GM12878 (cell line): ENCODE data around the gene FNDC3B. TPM values are rescaled to one million over a fixed set of nuclear protein-coding genes. Genes with fewer than 3 reads are reported as not detected.

Experiments used
- ATAC-seq: fragments of 200-7000 bp; cut with Tn5 transposase; 3 replicates; pipeline ENCODE4 v1.9.1; 2020; ENCODE audit warnings: mild to moderate bottlenecking, moderate library complexity
- BruUV-seq: library from RNA; stranded (reverse); fragments of 400-500 nt; replicated peaks from 2 replicates; lab custom pipeline; 2021; lab: Mats Ljungman, UMichigan
- CTCF ChIA-PET: fragments of 300-600 bp; sonication (Branson Sonifier 250); formaldehyde crosslinking; extraction: SDS; loops from one replicate; lab custom pipeline; 2021; ENCODE audit warnings: inconsistent platforms; lab: Yijun Ruan, JAX
- POLR2A ChIA-PET: fragments of 350-600 bp; formaldehyde crosslinking; extraction: SDS; loops from one replicate; lab custom pipeline; 2021; ENCODE audit warnings: inconsistent platforms; lab: Charles Lee
- RAD21 ChIA-PET: fragments of 300-600 bp; sonication (Branson Sonifier 250); formaldehyde crosslinking; loops from one replicate; lab custom pipeline; 2023; ENCODE audit warnings: antibody characterized with exemption; ENCODE audit not compliant: unreplicated experiment; lab: Charles Lee
- SMC1A ChIA-PET: fragments of 300-600 bp; sonication (Branson Sonifier 250); formaldehyde crosslinking; loops from one replicate; lab custom pipeline; 2023; ENCODE audit not compliant: unreplicated experiment, uncharacterized antibody; lab: Charles Lee
- DNase-seq: peaks from one replicate; pipeline ENCODE4 v3.0.0-alpha.2; 2011; ENCODE audit warnings: low read depth, low spot score
- FAIRE-seq: peaks from 3 replicates; lab custom pipeline; 2011; peaks lifted over from hg19 to GRCh38; lab: Jason Lieb, UNC
- H2AFZ ChIP-seq: 2 replicates; pipeline ENCODE4 v1.6.0; 2011; ENCODE audit warnings: low read depth, low read length, control low read depth; ENCODE audit not compliant: control insufficient read depth
- H3K27ac ChIP-seq: 2 replicates; pipeline ENCODE4 v1.5.1; 2011; ENCODE audit warnings: control low read depth; ENCODE audit not compliant: control insufficient read depth, insufficient read depth
- H3K27me3 ChIP-seq, 2 experiments: replicated peaks in 1 of 2; 2 replicates each; pipeline versions ENCODE4 v1.6.0 to v1.6.1; 2011; ENCODE audit warnings: low read length in 1 of 2; ENCODE audit not compliant: control insufficient read depth in 2 of 2, insufficient read depth in 2 of 2
- H3K36me3 ChIP-seq, 2 experiments: 2 replicates each; pipeline ENCODE4 v1.5.1; 2011; ENCODE audit warnings: low read length in 1 of 2; ENCODE audit not compliant: control insufficient read depth in 2 of 2, insufficient read depth in 2 of 2
- H3K4me1 ChIP-seq: 2 replicates; pipeline ENCODE4 v1.6.1; 2011; ENCODE audit warnings: mild to moderate bottlenecking, low read length, moderate library complexity, mixed read lengths; ENCODE audit not compliant: control insufficient read depth, insufficient read depth
- H3K4me2 ChIP-seq: 2 replicates; pipeline ENCODE4 v1.6.0; 2011; ENCODE audit warnings: control low read depth; ENCODE audit not compliant: control insufficient read depth, insufficient read depth
- H3K4me3 ChIP-seq: fragments of 200-600 bp; sonication (generic); 2 replicates; pipeline ENCODE4 v1.5.1; 2016
- H3K79me2 ChIP-seq: 2 replicates; pipeline ENCODE4 v1.6.0; 2011; ENCODE audit warnings: low read length; ENCODE audit not compliant: control insufficient read depth, insufficient read depth
- H3K9ac ChIP-seq: 2 replicates; pipeline ENCODE4 v1.8.0; 2011; ENCODE audit warnings: low read length, control low read depth, mixed read lengths; ENCODE audit not compliant: control insufficient read depth, insufficient read depth
- H3K9me3 ChIP-seq: replicated peaks from 3 replicates; pipeline ENCODE4 v1.5.1; 2011; ENCODE audit warnings: mild to moderate bottlenecking, low read length; ENCODE audit not compliant: control insufficient read depth, insufficient read depth
- H4K20me1 ChIP-seq: 2 replicates; pipeline ENCODE4 v1.6.0; 2011; ENCODE audit not compliant: control insufficient read depth, insufficient read depth
- KAT2A ChIP-seq: conservative IDR thresholded peaks from 2 replicates; pipeline ENCODE4 v1.6.1; 2011; ENCODE audit warnings: low read depth, low read length; ENCODE audit not compliant: control insufficient read depth
- MYB ChIP-seq: fragments of 150-350 bp; IDR thresholded peaks from 2 replicates; pipeline ENCODE4 v1.6.1; 2014; ENCODE audit warnings: mild to moderate bottlenecking, low read depth, low read length, borderline replicate concordance
- NFIC ChIP-seq: IDR thresholded peaks from 2 replicates; pipeline ENCODE4 v1.6.1; 2012; ENCODE audit warnings: low read depth, mild to moderate bottlenecking, inconsistent platforms, low read length, moderate library complexity
- NFXL1 ChIP-seq: fragments of 450-650 bp; IDR thresholded peaks from 2 replicates; pipeline ENCODE4 v1.6.1; 2017; ENCODE audit warnings: antibody characterized with exemption, mild to moderate bottlenecking, borderline replicate concordance
- RBBP5 ChIP-seq: fragments of 200-600 bp; sonication (generic); conservative IDR thresholded peaks from 2 replicates; pipeline ENCODE4 v1.6.1; 2016
- SMARCA5 ChIP-seq: fragments of 450-650 bp; IDR thresholded peaks from 2 replicates; pipeline ENCODE4 v1.6.1; 2017; ENCODE audit warnings: mild to moderate bottlenecking
- ZNF24 ChIP-seq: fragments of 450-650 bp; IDR thresholded peaks from 2 replicates; pipeline ENCODE4 v1.6.1; 2017; ENCODE audit warnings: antibody characterized with exemption, mild to moderate bottlenecking
- WGBS: methylation state at CpG from one replicate; pipeline ENCODE4 v1.1.6; 2016; ENCODE audit warnings: low lambda C conversion rate; ENCODE audit not compliant: insufficient replicate concordance, insufficient coverage; ENCODE audit errors: missing lambda C conversion rate; 5-methylcytosine and 5-hydroxymethylcytosine counted together
- in situ Hi-C: fragments of 300-500 bp; cut with MboI; formaldehyde crosslinking; loops from 9 replicates; pipeline ENCODE4 v1.14.3; 2018; ENCODE audit warnings: mixed read lengths
- intact Hi-C: fragments of 100-400 bp; cut with micrococcal nuclease; formaldehyde crosslinking; loops from one replicate; pipeline ENCODE4 v1.14.2; 2022; ENCODE audit not compliant: unreplicated experiment
- polyA plus RNA-seq, 11 experiments: library from polyadenylated mRNA; depleted of rRNA in 4 of 11; unstranded in 6 of 11; stranded (reverse) in 5 of 11; fragments of >200 nt; fragmentation: Nextera tagmentation in 4 of 11; fragmentation: Illumina TruSeq in 1 of 11; extraction: Ambion mirVana in 4 of 11; extraction: Trizol in 1 of 11; gene quantifications; 1 replicate in 1 of 11; 2 replicates in 10 of 11; pipeline versions ENCODE4 v1.2.1 to v1.2.3, GENCODE V29; 2011 to 2016; ENCODE audit warnings: inconsistent platforms in 2 of 11, missing spikeins in 2 of 11, low read depth in 1 of 11
- total RNA-seq, 4 experiments: library from RNA; depleted of rRNA in 3 of 4; stranded (reverse); fragments of >200 nt in 3 of 4; fragmentation: Illumina TruSeq in 1 of 4; extraction: Trizol in 1 of 4; gene quantifications; 2 replicates each; pipeline versions ENCODE4 v1.2.1 to v1.2.3, GENCODE V29; 2013 to 2021

The FNDC3B gene
- total and polyA plus RNA-seq, 10 of the 15 experiments (the other 5 are each of a cell fraction or from before 2014, with no cell fraction given): 7.9 to 35.0 (median 18.5) TPM

DNA sequence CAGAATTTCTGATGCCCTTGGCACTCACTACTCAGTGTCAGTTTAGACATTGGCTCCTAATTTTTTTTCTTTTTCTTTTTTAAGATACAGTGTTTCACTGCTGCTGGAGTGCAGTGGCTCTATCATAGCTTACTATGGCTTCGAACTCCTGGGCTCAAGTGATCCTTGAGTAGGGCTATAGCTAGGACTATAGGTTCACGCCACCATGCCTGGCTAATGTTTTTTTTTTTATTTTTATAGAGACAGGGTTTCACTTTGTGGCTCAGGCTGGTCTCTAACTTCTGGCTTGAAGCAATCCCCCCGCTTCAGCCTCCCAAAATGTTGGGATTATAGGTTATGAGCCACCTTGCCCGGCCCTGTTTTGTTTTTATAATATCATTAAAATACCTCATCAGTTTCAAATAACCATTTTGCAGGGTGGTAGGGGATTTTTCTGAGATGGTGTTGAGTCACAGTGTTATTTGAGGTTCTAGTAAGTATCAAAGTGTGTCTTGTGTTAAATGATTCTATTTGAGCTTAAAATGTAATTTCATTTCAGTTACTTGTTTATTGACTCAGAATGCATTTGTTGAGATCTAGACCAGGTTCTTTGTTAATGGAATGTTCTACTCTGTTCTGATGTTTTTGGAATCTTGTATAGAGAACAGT is 7.0 kb downstream of the FNDC3B start:
- no TSS peak for BruUV-seq
- no peak overlapping the region; the same call in 1 of the 2 replicates for H3K4me3 ChIP-seq
- peak overlapping the region; percentile 44 for H3K4me2 ChIP-seq
- SMC1A ChIA-PET: interaction anchor here (0.7 to 7.2 kb wide), 18 partner anchors 9 to 295 kb away, joined by 3 to 110 read pairs (median 4); no protein-coding TSS in a partner anchor
- no peak overlapping the region; the same call in 1 of the 2 replicates for H3K9ac ChIP-seq
- FAIRE-seq (no peak), DNase-seq (no peak), ATAC-seq (peak; percentile 64)
- POLR2A ChIA-PET: interaction anchor here (0.7 to 1.5 kb wide), 7 partner anchors 9 to 92 kb away, joined by 3 to 14 read pairs (median 4); no protein-coding TSS in a partner anchor
- intact Hi-C loops: no loop called here
- no peaks in the 10 kb centered on the region; the same call in 2 of the 3 replicates for H3K9me3 ChIP-seq
- in situ Hi-C loops: no loop called here
- CTCF ChIA-PET: interaction anchor here (0.6 to 3.0 kb wide), 5 partner anchors 14 to 286 kb away, joined by 3 to 10 read pairs (median 3); no protein-coding TSS in a partner anchor
- no peaks in the 10 kb centered on the region for H3K27me3 ChIP-seq
- H3K4me1 ChIP-seq: no peaks in the 10 kb centered on the region
- H3K79me2 ChIP-seq: peaks cover 75% of the 10 kb centered on the region
- peak overlapping the region; percentile 18; the same call in 1 of the 2 replicates for H3K27ac ChIP-seq
- no peak overlapping the region for H2AFZ ChIP-seq
- RAD21 ChIA-PET: interaction anchor here (1.1 to 7.5 kb wide), 11 partner anchors 9 to 286 kb away, joined by 3 to 70 read pairs (median 4); no protein-coding TSS in a partner anchor
- peaks cover 0 to 4% of the 10 kb centered on the region in 2 experiments; a peak in 2 of 4 replicates for H3K36me3 ChIP-seq
- 72% methylated on average over 4 of the region's 4 CpGs for WGBS
- no peaks in the 10 kb centered on the region for H4K20me1 ChIP-seq
- no peak for TF ChIP-seq SMARCA5
- peak; percentile 37; the same call in 1 of the 2 replicates for TF ChIP-seq NFIC
- no peak for TF ChIP-seq NFXL1
- TF ChIP-seq, all 136 proteins: peak for 1

DNA sequence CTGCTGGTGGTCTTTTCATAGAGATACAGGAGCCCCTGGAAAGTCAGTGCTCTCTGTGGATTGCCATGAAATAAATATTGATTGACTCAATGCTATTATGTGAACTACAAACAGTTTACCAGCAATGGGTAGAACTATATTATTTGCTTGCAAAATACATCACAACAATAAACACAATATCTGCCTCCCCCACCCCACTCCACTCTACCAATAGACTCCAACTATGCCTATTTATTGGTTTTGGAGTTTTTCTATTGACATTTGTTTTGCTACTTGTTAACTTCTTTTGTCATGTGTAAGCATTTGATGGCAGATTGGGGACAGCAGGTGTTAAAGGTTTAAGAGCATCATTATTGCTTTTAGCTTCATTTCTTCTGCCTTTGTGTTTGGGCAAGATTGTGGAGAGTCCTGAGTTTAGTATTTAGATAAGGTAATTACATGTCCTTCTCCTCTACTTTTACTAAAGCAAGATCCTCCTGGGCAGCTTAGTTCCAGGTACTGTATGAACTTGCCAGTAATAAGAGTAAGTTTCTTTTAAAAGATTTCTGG is 8.3 kb downstream of the FNDC3B start:
- Histone ChIP-seq H4K20me1 (no peaks in the 10 kb centered on the region), H2AFZ (no peak overlapping the region), H3K27ac (no peak overlapping the region), H3K36me3 (peaks cover 0 to 10% of the 10 kb centered on the region in 2 experiments; a peak in 3 of 4 replicates), H3K9me3 (no peaks in the 10 kb centered on the region; the same call in 2 of the 3 replicates), H3K9ac (no peak overlapping the region), H3K4me3 (no peak overlapping the region), H3K79me2 (peaks cover 65% of the 10 kb centered on the region), H3K27me3 (no peaks in the 10 kb centered on the region), H3K4me1 (no peaks in the 10 kb centered on the region), H3K4me2 (0 out of 2 replicates have a peak overlapping the region, but pooled peaks have one; percentile 32)
- intact Hi-C loops (no loop called here), in situ Hi-C loops (no loop called here)
- ChIA-PET POLR2A (no interaction called here), SMC1A (interaction anchor here (1.0 to 7.2 kb wide), 6 partner anchors 14 to 285 kb away, joined by 3 to 110 read pairs (median 4); no protein-coding TSS in a partner anchor), RAD21 (interaction anchor here (1.3 to 7.5 kb wide), 3 partner anchors 9 to 170 kb away, joined by 3 to 70 read pairs (median 3); no protein-coding TSS in a partner anchor), CTCF (interaction anchor here (0.5 kb wide), 1 partner anchor 342 kb away, joined by 4 read pairs; no protein-coding TSS in a partner anchor)
- ATAC-seq (no peak), DNase-seq (no peak), FAIRE-seq (no peak)
- BruUV-seq: no TSS peak
- no peak for TF ChIP-seq MYB
- peak; percentile 90 for TF ChIP-seq ZNF24
- no peak for TF ChIP-seq RBBP5
- no peak for TF ChIP-seq KAT2A
